Activated naive CD4-positive, alpha-beta T cell treated with anti-CD3 and anti-CD28 coated beads, Interleukin-2, amount 50 U/mL, for 24 hours (primary cell): ENCODE data around the gene SLC25A23.

ENCODE experiments used
- H3K27ac Mint-ChIP-seq: one replicate; pipeline ENCODE4 v1.8.0; 2021; ENCODE audit warnings: mild to moderate bottlenecking, mixed read lengths
- H3K27me3 Mint-ChIP-seq: one replicate; pipeline ENCODE4 v1.8.0; 2021; ENCODE audit warnings: mixed read lengths
- H3K36me3 Mint-ChIP-seq: one replicate; pipeline ENCODE4 v1.8.0; 2021; ENCODE audit warnings: mixed read lengths
- H3K4me1 Mint-ChIP-seq: one replicate; pipeline ENCODE4 v1.8.0; 2021; ENCODE audit warnings: mixed read lengths
- H3K4me3 Mint-ChIP-seq: one replicate; pipeline ENCODE4 v1.8.0; 2021; ENCODE audit warnings: mild to moderate bottlenecking, mixed read lengths
- H3K9me3 Mint-ChIP-seq: one replicate; pipeline ENCODE4 v1.8.0; 2021; ENCODE audit warnings: mixed read lengths

The SLC25A23 gene

GRCh38 chr19:6424939-6425731, 34.5 kb downstream of the SLC25A23 start:
- H3K36me3 Mint-ChIP-seq, result peaks cover 2% of the 10 kb centered on the region
- no peaks in the 10 kb centered on the region for H3K27me3 Mint-ChIP-seq
- no peaks in the 10 kb centered on the region for H3K9me3 Mint-ChIP-seq
- peak overlapping the region; percentile 65 for H3K4me3 Mint-ChIP-seq
- H3K4me1 Mint-ChIP-seq, result peaks cover 39% of the 10 kb centered on the region
- peak overlapping the region; percentile 94 for H3K27ac Mint-ChIP-seq

GRCh38 chr19:6424195-6424938, 35.2 kb downstream of the SLC25A23 start, which contains the start of gene KHSRP:
Gene KHSRP (minus strand): TSS chr19:6424811. CDS start chr19:6424701, 110 bp downstream.
- Mint-ChIP-seq H3K4me1 (peaks cover 35% of the 10 kb centered on the region), H3K4me3 (peak within 1 kb of the TSS; percentile 95), H3K9me3 (no peaks in the 10 kb centered on the region), H3K27me3 (no peaks in the 10 kb centered on the region), H3K27ac (peak within 1 kb of the TSS; percentile 94), H3K36me3 (peaks cover 2% of the 10 kb centered on the region)

DNA sequence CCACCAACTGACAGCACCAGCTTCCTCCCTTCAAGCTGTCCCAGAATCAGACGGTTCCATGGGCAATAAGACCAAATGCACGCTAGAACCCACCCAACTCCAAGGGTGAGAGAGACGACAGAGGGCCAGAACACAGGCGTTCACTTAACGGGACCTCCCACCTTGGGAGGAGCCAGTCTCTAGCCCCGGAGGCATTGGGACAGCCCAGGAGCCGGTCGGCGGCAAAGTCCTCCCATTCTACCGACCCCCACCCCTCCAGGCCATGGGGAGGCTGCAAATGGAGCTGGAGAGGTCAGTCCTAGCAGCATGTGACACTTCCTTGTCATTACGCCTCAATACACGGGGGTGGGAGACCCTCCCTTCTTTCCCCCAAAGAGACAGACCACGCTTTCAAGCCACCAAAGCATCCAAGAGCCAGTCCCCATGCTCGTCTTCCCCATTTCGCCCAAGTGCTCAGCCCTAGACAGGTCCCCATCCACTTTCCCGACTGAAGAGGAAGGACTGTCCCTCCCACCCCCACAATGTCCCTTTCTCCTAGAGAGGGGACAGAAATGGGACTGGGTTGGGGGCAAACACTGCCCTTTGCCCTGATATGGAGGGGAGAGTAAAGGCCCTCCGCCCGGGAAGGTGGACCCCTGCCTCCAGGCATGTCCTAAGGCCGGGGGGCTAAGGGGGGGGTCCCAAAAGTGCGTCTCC, 35.9 kb downstream of the SLC25A23 start:
- Mint-ChIP-seq H3K4me1 (peaks cover 35% of the 10 kb centered on the region), H3K27ac (peak overlapping the region; percentile 89), H3K36me3 (peaks cover 2% of the 10 kb centered on the region), H3K4me3 (peak overlapping the region; percentile 95), H3K9me3 (no peaks in the 10 kb centered on the region), H3K27me3 (no peaks in the 10 kb centered on the region)

GRCh38 chr19:6421075-6422014, 38.2 kb downstream of the SLC25A23 start:
- H3K27me3 Mint-ChIP-seq, result no peaks in the 10 kb centered on the region
- H3K36me3 Mint-ChIP-seq, result peaks cover 2% of the 10 kb centered on the region
- no peak overlapping the region for H3K4me3 Mint-ChIP-seq
- no peak overlapping the region for H3K27ac Mint-ChIP-seq
- no peaks in the 10 kb centered on the region for H3K9me3 Mint-ChIP-seq
- peaks cover 35% of the 10 kb centered on the region for H3K4me1 Mint-ChIP-seq

DNA sequence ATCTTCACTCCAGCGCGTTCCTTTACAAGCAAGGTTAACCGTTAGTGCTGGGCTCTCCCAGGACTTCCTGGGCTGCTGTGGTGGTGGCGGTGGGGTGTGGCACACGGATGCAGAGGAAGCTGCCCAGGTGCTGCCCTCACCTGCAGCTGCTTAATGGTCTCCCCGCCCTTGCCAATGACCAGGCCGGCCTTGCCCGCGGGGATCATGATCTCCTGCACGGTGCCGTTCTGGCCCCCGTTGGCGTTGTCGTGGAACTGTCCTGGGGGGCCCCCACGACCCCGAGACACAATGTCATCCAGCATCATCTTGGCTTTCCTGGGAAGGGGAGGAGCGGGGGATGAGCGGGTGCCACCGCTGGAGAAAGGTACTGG, 41.0 kb downstream of the SLC25A23 start:
- H3K9me3 Mint-ChIP-seq, result no peaks in the 10 kb centered on the region
- H3K4me1 Mint-ChIP-seq, result peaks cover 27% of the 10 kb centered on the region
- no peak overlapping the region for H3K4me3 Mint-ChIP-seq
- peaks cover 4% of the 10 kb centered on the region for H3K36me3 Mint-ChIP-seq
- H3K27ac Mint-ChIP-seq, result no peak overlapping the region
- no peaks in the 10 kb centered on the region for H3K27me3 Mint-ChIP-seq

DNA sequence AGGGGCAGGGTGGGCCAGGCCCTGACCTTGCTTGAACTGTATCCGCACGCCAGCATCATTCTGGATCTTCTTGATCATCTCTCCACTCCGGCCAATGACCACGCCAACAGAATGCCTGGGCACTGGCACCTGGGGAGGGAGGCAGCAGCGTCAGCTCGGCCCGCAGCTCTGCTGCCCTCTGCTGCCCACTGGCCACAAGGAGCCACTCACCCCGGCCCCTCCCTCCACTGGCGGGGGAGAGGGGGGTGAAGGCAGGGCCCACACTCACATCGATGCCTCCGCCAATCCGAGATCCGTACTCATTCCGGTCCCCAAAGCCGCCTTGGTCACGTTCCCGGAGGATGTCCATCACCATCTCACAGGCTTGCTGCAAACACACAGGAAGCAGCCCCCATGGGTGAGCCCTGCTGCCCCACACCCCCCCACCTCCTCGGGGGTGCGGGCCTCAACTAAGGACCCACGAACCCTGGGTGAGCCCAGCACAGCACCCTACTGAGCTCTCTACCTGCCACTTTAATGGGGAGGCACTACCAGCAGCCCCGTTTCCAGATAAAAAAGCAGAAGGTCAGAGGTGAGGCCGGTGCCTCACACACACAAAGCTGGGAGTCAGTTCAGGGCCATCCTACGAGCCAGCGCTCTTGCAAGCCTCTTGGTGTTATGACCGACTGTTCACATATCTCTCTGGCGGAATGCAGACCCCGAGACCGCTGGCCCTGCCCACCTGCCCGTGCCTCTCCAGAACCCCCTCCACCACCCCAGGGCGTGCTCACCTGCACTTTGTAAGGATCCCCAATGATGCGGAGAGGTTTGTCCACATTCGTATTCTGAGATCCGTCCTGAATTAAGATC, 41.7 kb downstream of the SLC25A23 start:
- Mint-ChIP-seq H3K9me3 (no peaks in the 10 kb centered on the region), H3K4me1 (peaks cover 21% of the 10 kb centered on the region), H3K27ac (no peak overlapping the region), H3K36me3 (peaks cover 4% of the 10 kb centered on the region), H3K27me3 (no peaks in the 10 kb centered on the region), H3K4me3 (no peak overlapping the region)

GRCh38 chr19:6416658-6417405, 42.8 kb downstream of the SLC25A23 start:
- H3K4me3 Mint-ChIP-seq, result no peak overlapping the region
- peaks cover 10% of the 10 kb centered on the region for H3K4me1 Mint-ChIP-seq
- H3K27ac Mint-ChIP-seq, result no peak overlapping the region
- peaks cover 2% of the 10 kb centered on the region for H3K36me3 Mint-ChIP-seq
- no peaks in the 10 kb centered on the region for H3K27me3 Mint-ChIP-seq
- H3K9me3 Mint-ChIP-seq, result no peaks in the 10 kb centered on the region

GRCh38 chr19:6415591-6416190, 43.9 kb downstream of the SLC25A23 start:
- Mint-ChIP-seq H3K9me3 (no peaks in the 10 kb centered on the region), H3K4me3 (no peak overlapping the region), H3K27ac (no peak overlapping the region), H3K27me3 (no peaks in the 10 kb centered on the region), H3K36me3 (peaks cover 2% of the 10 kb centered on the region), H3K4me1 (peaks cover under 1% of the 10 kb centered on the region)

GRCh38 chr19:6414793-6415590, 44.6 kb downstream of the SLC25A23 start:
- no peaks in the 10 kb centered on the region for H3K27me3 Mint-ChIP-seq
- H3K4me1 Mint-ChIP-seq, result no peaks in the 10 kb centered on the region
- H3K4me3 Mint-ChIP-seq, result no peak overlapping the region
- H3K9me3 Mint-ChIP-seq, result no peaks in the 10 kb centered on the region
- no peak overlapping the region for H3K27ac Mint-ChIP-seq
- H3K36me3 Mint-ChIP-seq, result peaks cover 2% of the 10 kb centered on the region

DNA sequence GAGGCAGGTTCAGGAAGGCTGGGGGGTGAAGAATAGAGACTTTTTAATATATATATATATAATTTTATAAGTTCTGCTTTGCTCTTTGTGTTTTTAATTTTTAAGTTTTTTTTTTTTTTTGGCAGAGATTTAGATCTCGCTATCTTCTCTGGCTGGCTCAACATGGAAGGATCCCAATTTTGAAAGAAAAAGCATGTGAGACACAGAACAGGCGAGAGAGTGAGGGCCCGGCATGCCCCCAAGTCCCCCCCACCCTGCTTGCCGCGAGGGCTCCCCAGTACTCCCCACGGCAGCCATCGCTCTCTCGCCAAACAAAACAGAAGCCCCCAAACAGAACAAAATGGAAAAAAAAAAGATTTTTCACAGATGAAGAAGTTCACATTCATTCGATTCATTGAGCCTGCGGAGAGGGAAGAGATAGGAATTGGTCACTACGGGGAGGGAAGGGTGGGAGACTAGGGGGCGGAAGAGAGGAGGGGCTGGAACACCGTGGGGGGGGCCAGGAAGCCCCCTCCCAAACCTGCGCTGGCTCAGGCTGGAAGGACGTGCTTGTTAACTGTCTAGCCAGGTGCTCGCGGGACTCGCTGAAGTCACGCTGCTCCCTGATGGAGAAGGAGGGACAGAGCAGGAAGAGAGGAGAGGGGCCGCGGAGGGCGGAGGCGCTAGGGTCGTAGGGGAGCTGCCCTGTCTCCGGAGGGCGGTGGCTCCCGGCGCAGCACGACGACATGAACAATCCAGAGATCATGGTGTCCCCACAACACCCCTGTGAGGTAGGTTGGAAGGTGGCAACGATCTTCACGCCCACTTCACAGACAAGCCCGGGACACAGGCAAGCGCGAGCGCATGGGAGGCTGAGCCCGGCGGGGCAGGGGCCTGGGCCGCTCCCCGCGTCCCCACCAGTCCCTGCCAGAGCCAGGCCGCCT, 45.6 kb downstream of the SLC25A23 start:
- no peak overlapping the region for H3K4me3 Mint-ChIP-seq
- no peaks in the 10 kb centered on the region for H3K4me1 Mint-ChIP-seq
- no peaks in the 10 kb centered on the region for H3K27me3 Mint-ChIP-seq
- peaks cover 2% of the 10 kb centered on the region for H3K36me3 Mint-ChIP-seq
- H3K9me3 Mint-ChIP-seq, result no peaks in the 10 kb centered on the region
- no peak overlapping the region for H3K27ac Mint-ChIP-seq

DNA sequence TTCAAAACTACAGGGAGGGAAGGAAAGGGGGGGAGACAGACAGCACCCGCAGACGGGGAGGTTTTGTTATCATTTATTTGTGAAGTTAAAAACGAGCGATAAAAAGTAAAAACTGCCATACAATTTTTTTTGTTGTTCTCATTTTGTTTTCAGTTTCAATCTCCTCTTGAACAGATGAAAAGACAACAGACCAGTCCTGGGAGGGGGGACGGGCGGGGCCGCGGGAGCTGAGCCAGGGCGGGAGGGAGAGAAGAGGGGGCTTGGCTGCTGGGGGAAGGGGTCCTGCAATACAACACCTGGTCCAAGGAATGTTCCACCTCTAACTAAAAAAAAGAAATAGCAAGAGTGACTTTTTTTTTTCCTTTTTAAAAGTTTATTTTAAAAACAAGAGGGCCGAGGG, 46.3 kb downstream of the SLC25A23 start:
- H3K36me3 Mint-ChIP-seq, result peaks cover 2% of the 10 kb centered on the region
- H3K27me3 Mint-ChIP-seq, result no peaks in the 10 kb centered on the region
- H3K4me1 Mint-ChIP-seq, result no peaks in the 10 kb centered on the region
- no peak overlapping the region for H3K4me3 Mint-ChIP-seq
- no peaks in the 10 kb centered on the region for H3K9me3 Mint-ChIP-seq
- no peak overlapping the region for H3K27ac Mint-ChIP-seq
